ENCODE measurements around the gene LRFN2. TPM values are rescaled to one million over a fixed set of nuclear protein-coding genes. Genes with fewer than 3 reads are reported as not detected.

LRFN2 gene
- polyA plus RNA-seq, 1 donor (not counting 4 experiments of a cell fraction or from before 2014, with no cell fraction given), result not detected

GRCh38 chr6:40631744-40632143 lies 44.6 kb upstream of the LRFN2 start:
- Histone ChIP-seq H3K27ac (ENCODE audit: control insufficient read depth, insufficient read depth, low read length) (no peak overlapping the region), H3K4me2 (ENCODE audit: control insufficient read depth, extremely low read depth, insufficient read depth, low read depth, low read length) (no peak overlapping the region), H3K27me3 (ENCODE audit: control insufficient read depth, extremely low read depth, insufficient read depth, low read length) (peaks cover 12% of the 10 kb centered on the region), H3K4me1 (ENCODE audit: control insufficient read depth, extremely low read depth, insufficient read depth, low read length) (no peaks in the 10 kb centered on the region), H3K9me1 (ENCODE audit: control insufficient read depth, extremely low read depth, insufficient read depth, low read length) (no peaks in the 10 kb centered on the region), H2AFZ (ENCODE audit: control insufficient read depth, low read length) (no peak overlapping the region), H3K36me3 (ENCODE audit: control insufficient read depth in 2 of 2, extremely low read depth in 1 of 2, insufficient read depth in 2 of 2, low read length in 2 of 2) (no peaks in the 10 kb centered on the region), H3K79me2 (ENCODE audit: control insufficient read depth, insufficient read depth, low read length) (no peaks in the 10 kb centered on the region), H3K4me3 (ENCODE audit: control insufficient read depth in 2 of 3, extremely low read depth in 1 of 3, insufficient read depth in 2 of 3, low read depth in 1 of 3, low read length in 3 of 3) (no peak overlapping the region), H3K9ac (ENCODE audit: control insufficient read depth, extremely low read depth, insufficient read depth, low read length) (no peak overlapping the region), H4K20me1 (ENCODE audit: control insufficient read depth, extremely low read depth, insufficient read depth, low read length) (no peaks in the 10 kb centered on the region), H3K9me3 (ENCODE audit: control insufficient read depth, low read depth, low read length) (no peaks in the 10 kb centered on the region)
- TF ChIP-seq EZH2 (IDR thresholded peaks at IDR 0.05; ENCODE audit: low read length), result no peak
- TF ChIP-seq CTCF (optimal IDR thresholded peaks at IDR 0.05 in 1 of 3, IDR thresholded peaks at IDR 0.05 in 1 of 3, conservative IDR thresholded peaks at IDR 0.05 in 1 of 3; ENCODE audit: extremely low read depth in 1 of 3, insufficient read depth in 2 of 3, low read length in 3 of 3), result no peak
- DNase-seq (ENCODE audit: low read depth, low spot score) (no peak), FAIRE-seq (no peak)
- dilution Hi-C loops (cut with MboI; ENCODE audit: extremely low pct_ligation_motif_present, low sequenced_read_pairs), result no loop called here

GRCh38 chr6:40630488-40630887 lies 43.3 kb upstream of the LRFN2 start:
- dilution Hi-C loops (cut with MboI; ENCODE audit: extremely low pct_ligation_motif_present, low sequenced_read_pairs), result no loop called here
- no peak overlapping the region for H3K4me2 ChIP-seq (ENCODE audit: control insufficient read depth, extremely low read depth, insufficient read depth, low read depth, low read length)
- no peaks in the 10 kb centered on the region for H3K4me1 ChIP-seq (ENCODE audit: control insufficient read depth, extremely low read depth, insufficient read depth, low read length)
- H4K20me1 ChIP-seq (ENCODE audit: control insufficient read depth, extremely low read depth, insufficient read depth, low read length), result no peaks in the 10 kb centered on the region
- FAIRE-seq (no peak), DNase-seq (ENCODE audit: low read depth, low spot score) (no peak)
- H2AFZ ChIP-seq (ENCODE audit: control insufficient read depth, low read length), result no peak overlapping the region
- H3K9ac ChIP-seq (ENCODE audit: control insufficient read depth, extremely low read depth, insufficient read depth, low read length), result no peak overlapping the region
- H3K9me1 ChIP-seq (ENCODE audit: control insufficient read depth, extremely low read depth, insufficient read depth, low read length), result no peaks in the 10 kb centered on the region
- TF ChIP-seq CTCF (optimal IDR thresholded peaks at IDR 0.05 in 1 of 3, IDR thresholded peaks at IDR 0.05 in 1 of 3, conservative IDR thresholded peaks at IDR 0.05 in 1 of 3; ENCODE audit: extremely low read depth in 1 of 3, insufficient read depth in 2 of 3, low read length in 3 of 3), result no peak
- no peak for TF ChIP-seq EZH2 (IDR thresholded peaks at IDR 0.05; ENCODE audit: low read length)
- no peaks in the 10 kb centered on the region for H3K9me3 ChIP-seq (ENCODE audit: control insufficient read depth, low read depth, low read length)
- no peak overlapping the region for H3K4me3 ChIP-seq (ENCODE audit: control insufficient read depth in 2 of 3, extremely low read depth in 1 of 3, insufficient read depth in 2 of 3, low read depth in 1 of 3, low read length in 3 of 3)
- H3K27me3 ChIP-seq (ENCODE audit: control insufficient read depth, extremely low read depth, insufficient read depth, low read length), result peaks cover 12% of the 10 kb centered on the region
- H3K79me2 ChIP-seq (ENCODE audit: control insufficient read depth, insufficient read depth, low read length), result no peaks in the 10 kb centered on the region
- no peak overlapping the region for H3K27ac ChIP-seq (ENCODE audit: control insufficient read depth, insufficient read depth, low read length)
- H3K36me3 ChIP-seq (ENCODE audit: control insufficient read depth in 2 of 2, extremely low read depth in 1 of 2, insufficient read depth in 2 of 2, low read length in 2 of 2), result no peaks in the 10 kb centered on the region
